Astrocyte (in vitro differentiated cells and primary cell): Measurements from ENCODE around the gene GUK1. TPM values are rescaled to one million over a fixed set of nuclear protein-coding genes. Genes with fewer than 3 reads are reported as not detected.

ENCODE experiments used
- DNase-seq: peaks from one replicate; pipeline ENCODE4 v3.0.0-alpha.2; 2010; ENCODE audit warnings: low read depth
- FAIRE-seq: peaks from 2 replicates; lab custom pipeline; 2011; peaks lifted over from hg19 to GRCh38; lab: Jason Lieb, UNC
- H2AFZ ChIP-seq: 2 replicates; pipeline ENCODE4 v1.6.0; 2012; ENCODE audit warnings: low read depth, low read length, inconsistent platforms
- H3K27ac ChIP-seq: 2 replicates; pipeline ENCODE4 v1.5.1; 2011; ENCODE audit warnings: low read depth, low read length, inconsistent platforms
- H3K27me3 ChIP-seq: 2 replicates; pipeline ENCODE4 v1.6.0; 2011; ENCODE audit warnings: low read length, inconsistent platforms; ENCODE audit not compliant: insufficient read depth
- H3K36me3 ChIP-seq: 2 replicates; pipeline ENCODE4 v1.5.1; 2011; ENCODE audit warnings: low read length, inconsistent platforms; ENCODE audit not compliant: insufficient read depth
- H3K4me1 ChIP-seq: 2 replicates; pipeline ENCODE4 v1.5.1; 2011; ENCODE audit warnings: low read length, inconsistent platforms; ENCODE audit not compliant: insufficient read depth
- H3K4me2 ChIP-seq: 2 replicates; pipeline ENCODE4 v1.6.0; 2012; ENCODE audit warnings: low read length, inconsistent platforms
- H3K4me3 ChIP-seq: 2 replicates; pipeline ENCODE4 v1.5.1; 2011; ENCODE audit warnings: low read depth, mild to moderate bottlenecking, low read length, inconsistent platforms; ENCODE audit not compliant: insufficient read depth
- H3K79me2 ChIP-seq: 2 replicates; pipeline ENCODE4 v1.6.0; 2012; ENCODE audit warnings: mild to moderate bottlenecking, low read length, inconsistent platforms; ENCODE audit not compliant: insufficient read depth
- H3K9ac ChIP-seq: 2 replicates; pipeline ENCODE4 v1.6.0; 2012; ENCODE audit warnings: mild to moderate bottlenecking, low read length, inconsistent platforms
- H3K9me3 ChIP-seq: 2 replicates; pipeline ENCODE4 v1.5.1; 2012; ENCODE audit warnings: low read depth, mild to moderate bottlenecking, low read length, inconsistent platforms; ENCODE audit not compliant: insufficient read depth
- H4K20me1 ChIP-seq: 2 replicates; pipeline ENCODE4 v1.6.0; 2012; ENCODE audit warnings: low read length, inconsistent platforms; ENCODE audit not compliant: insufficient read depth
- H3K27ac Mint-ChIP-seq: one replicate; pipeline ENCODE4 v1.8.0; 2021; ENCODE audit warnings: mild to moderate bottlenecking, mixed read lengths; ENCODE audit not compliant: unreplicated experiment
- H3K27me3 Mint-ChIP-seq: one replicate; pipeline ENCODE4 v1.8.0; 2021; ENCODE audit warnings: low read depth, mixed read lengths; ENCODE audit not compliant: unreplicated experiment
- H3K36me3 Mint-ChIP-seq: one replicate; pipeline ENCODE4 v1.8.0; 2021; ENCODE audit warnings: low read depth, mixed read lengths; ENCODE audit not compliant: unreplicated experiment
- H3K4me1 Mint-ChIP-seq: one replicate; pipeline ENCODE4 v1.8.0; 2021; ENCODE audit warnings: low read depth, mixed read lengths; ENCODE audit not compliant: unreplicated experiment
- H3K4me3 Mint-ChIP-seq: one replicate; pipeline ENCODE4 v1.8.0; 2021; ENCODE audit warnings: mild to moderate bottlenecking, moderate library complexity, mixed read lengths; ENCODE audit not compliant: unreplicated experiment
- H3K9me3 Mint-ChIP-seq: one replicate; pipeline ENCODE4 v1.8.0; 2021; ENCODE audit warnings: mild to moderate bottlenecking, mixed read lengths; ENCODE audit not compliant: unreplicated experiment
- EZH2 ChIP-seq: IDR thresholded peaks from 2 replicates; pipeline ENCODE4 v1.6.1; 2012; ENCODE audit warnings: mild to moderate bottlenecking, low read length, inconsistent platforms; ENCODE audit not compliant: insufficient read depth
- total RNA-seq: library from RNA; stranded (reverse); gene quantifications from 2 replicates; pipeline ENCODE4 v1.2.1, GENCODE V29; 2021
- TF ChIP-seq, protein P1 (sequence below): IDR thresholded peaks from 2 replicates; pipeline ENCODE4 v1.5.1; 2011; ENCODE audit warnings: low read depth, mild to moderate bottlenecking, inconsistent platforms, low read length, moderate library complexity; ENCODE audit not compliant: insufficient read depth

The GUK1 gene
- total RNA-seq, 1 donor from 2014 or later: 214 TPM

DNA sequence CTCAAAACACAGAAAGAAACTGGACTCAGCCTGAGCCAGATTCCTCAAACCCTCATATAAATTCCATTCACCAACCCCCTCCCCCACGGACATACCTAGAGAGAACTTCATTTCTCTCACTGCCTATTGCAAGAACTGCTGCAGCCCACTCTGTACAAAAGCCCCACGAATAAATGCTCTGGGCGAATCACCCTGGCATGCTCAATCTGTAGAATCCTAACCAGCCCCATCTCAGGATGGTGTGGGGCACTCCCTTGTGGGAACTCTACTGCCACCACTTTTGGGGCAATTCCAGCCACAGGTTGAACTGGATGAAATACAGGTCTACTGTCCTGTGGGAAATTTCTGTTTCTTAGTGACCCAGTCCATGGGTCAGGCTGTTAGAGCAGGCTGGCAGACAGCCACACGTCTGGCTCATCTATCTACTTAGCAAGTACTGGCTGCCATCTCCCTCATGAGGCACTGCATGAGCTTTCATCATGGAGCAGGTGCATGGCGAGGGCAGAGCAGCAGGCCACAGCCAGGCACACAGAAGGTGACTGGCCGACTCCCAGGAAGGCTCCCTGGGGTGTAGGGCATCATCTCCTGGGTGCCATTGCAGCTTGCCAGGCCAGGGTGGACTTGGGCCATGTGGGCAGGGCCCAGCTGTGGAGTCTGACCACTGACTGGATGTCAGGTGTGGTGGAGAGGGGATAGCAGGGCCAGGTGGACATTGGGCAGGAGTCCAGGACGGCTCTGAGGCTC, 35.4 kb upstream of the GUK1 start:
- Histone ChIP-seq H3K4me3 (no peak overlapping the region), H4K20me1 (peaks cover 23% of the 10 kb centered on the region), H3K79me2 (peaks cover 60% of the 10 kb centered on the region), H3K4me1 (peaks cover 8% of the 10 kb centered on the region), H3K27me3 (no peaks in the 10 kb centered on the region), H3K27ac (no peak overlapping the region), H3K9me3 (no peaks in the 10 kb centered on the region), H3K36me3 (no peaks in the 10 kb centered on the region), H3K4me2 (no peak overlapping the region), H2AFZ (no peak overlapping the region), H3K9ac (no peak overlapping the region)
- no peak for FAIRE-seq
- Mint-ChIP-seq H3K9me3 (no peaks in the 10 kb centered on the region), H3K4me3 (peak overlapping the region; percentile 91), H3K36me3 (peaks cover 6% of the 10 kb centered on the region), H3K27me3 (no peaks in the 10 kb centered on the region), H3K27ac (peak overlapping the region; percentile 20), H3K4me1 (peaks cover 13% of the 10 kb centered on the region)
- no peak for DNase-seq
- TF ChIP-seq, protein P1, sequence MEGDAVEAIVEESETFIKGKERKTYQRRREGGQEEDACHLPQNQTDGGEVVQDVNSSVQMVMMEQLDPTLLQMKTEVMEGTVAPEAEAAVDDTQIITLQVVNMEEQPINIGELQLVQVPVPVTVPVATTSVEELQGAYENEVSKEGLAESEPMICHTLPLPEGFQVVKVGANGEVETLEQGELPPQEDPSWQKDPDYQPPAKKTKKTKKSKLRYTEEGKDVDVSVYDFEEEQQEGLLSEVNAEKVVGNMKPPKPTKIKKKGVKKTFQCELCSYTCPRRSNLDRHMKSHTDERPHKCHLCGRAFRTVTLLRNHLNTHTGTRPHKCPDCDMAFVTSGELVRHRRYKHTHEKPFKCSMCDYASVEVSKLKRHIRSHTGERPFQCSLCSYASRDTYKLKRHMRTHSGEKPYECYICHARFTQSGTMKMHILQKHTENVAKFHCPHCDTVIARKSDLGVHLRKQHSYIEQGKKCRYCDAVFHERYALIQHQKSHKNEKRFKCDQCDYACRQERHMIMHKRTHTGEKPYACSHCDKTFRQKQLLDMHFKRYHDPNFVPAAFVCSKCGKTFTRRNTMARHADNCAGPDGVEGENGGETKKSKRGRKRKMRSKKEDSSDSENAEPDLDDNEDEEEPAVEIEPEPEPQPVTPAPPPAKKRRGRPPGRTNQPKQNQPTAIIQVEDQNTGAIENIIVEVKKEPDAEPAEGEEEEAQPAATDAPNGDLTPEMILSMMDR: no peak
- TF ChIP-seq EZH2: no peak

DNA sequence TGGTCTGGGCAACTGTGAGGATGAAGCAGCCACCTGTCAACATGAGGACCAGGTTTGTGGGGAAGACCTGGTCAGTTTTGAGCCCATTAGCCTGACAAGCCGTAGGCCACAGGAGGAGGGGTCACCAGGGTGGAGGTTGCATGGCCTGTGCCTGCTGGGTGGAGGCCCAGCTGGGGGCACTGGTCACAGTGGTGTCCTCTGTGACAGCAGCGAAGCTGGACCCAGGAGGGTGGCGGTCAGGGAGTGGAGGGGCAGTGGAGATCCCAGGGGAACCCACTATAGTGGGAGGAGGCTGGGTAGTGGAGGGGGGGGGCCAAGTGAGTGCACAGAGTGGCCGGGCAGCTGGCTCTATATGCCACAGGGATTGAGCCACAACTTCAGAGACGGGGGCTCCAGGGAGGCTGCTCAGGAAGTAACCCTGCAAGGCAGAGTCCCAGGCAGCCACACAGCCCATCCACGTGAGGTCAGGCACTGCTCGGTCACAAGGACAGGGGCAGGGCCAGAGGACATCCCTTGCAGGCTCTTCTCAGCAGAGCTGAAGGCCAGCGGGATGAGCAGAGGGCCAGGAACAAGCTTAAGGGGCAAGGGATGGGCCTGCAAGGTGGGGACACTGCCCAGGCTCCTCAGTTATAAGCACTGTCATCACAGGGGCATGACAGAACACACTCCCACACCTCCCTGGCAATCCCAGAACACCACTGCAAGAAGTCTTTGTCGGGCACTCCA, 34.6 kb upstream of the GUK1 start:
- Mint-ChIP-seq H3K36me3 (peaks cover 6% of the 10 kb centered on the region), H3K4me1 (peaks cover 13% of the 10 kb centered on the region), H3K27me3 (no peaks in the 10 kb centered on the region), H3K9me3 (no peaks in the 10 kb centered on the region), H3K27ac (no peak overlapping the region), H3K4me3 (no peak overlapping the region)
- Histone ChIP-seq H3K27me3 (no peaks in the 10 kb centered on the region), H3K36me3 (no peaks in the 10 kb centered on the region), H3K4me1 (peaks cover 14% of the 10 kb centered on the region), H4K20me1 (peaks cover 16% of the 10 kb centered on the region), H3K9ac (no peak overlapping the region), H3K79me2 (peaks cover 53% of the 10 kb centered on the region), H3K4me2 (no peak overlapping the region), H3K9me3 (no peaks in the 10 kb centered on the region), H2AFZ (no peak overlapping the region), H3K27ac (no peak overlapping the region), H3K4me3 (no peak overlapping the region)
- TF ChIP-seq, protein P1: no peak
- TF ChIP-seq EZH2: no peak
- DNase-seq: no peak
- no peak for FAIRE-seq
